GM23248 (cell line): ENCODE measurements around the gene AK8. TPM values are rescaled to one million over a fixed set of nuclear protein-coding genes. Genes with fewer than 3 reads are reported as not detected.

ENCODE experiments used
- DNase-seq: peaks from one replicate; pipeline ENCODE4 v3.0.0-alpha.2; 2015
- H2AFZ ChIP-seq: fragments of 200-600 bp; sonication (generic); 2 replicates; pipeline ENCODE4 v1.6.1; 2016; ENCODE audit warnings: antibody characterized with exemption
- H3F3A ChIP-seq: fragments of 200-600 bp; sonication (generic); 2 replicates; pipeline ENCODE4 v1.6.1; 2016; ENCODE audit warnings: mild to moderate bottlenecking, antibody characterized with exemption, mixed run types; ENCODE audit not compliant: insufficient read depth
- H3K27ac ChIP-seq: fragments of 200-600 bp; sonication (generic); 2 replicates; pipeline ENCODE4 v1.5.1; 2016; ENCODE audit warnings: mild to moderate bottlenecking
- H3K27me3 ChIP-seq: fragments of 200-600 bp; sonication (generic); replicated peaks from 2 replicates; pipeline ENCODE4 v1.6.1; 2016; ENCODE audit warnings: mild to moderate bottlenecking; ENCODE audit not compliant: insufficient read depth
- H3K36me3 ChIP-seq: fragments of 200-600 bp; sonication (generic); 2 replicates; pipeline ENCODE4 v1.6.1; 2016; ENCODE audit warnings: low read depth, mild to moderate bottlenecking
- H3K4me1 ChIP-seq: fragments of 200-600 bp; sonication (generic); 2 replicates; pipeline ENCODE4 v1.6.1; 2016; ENCODE audit warnings: mild to moderate bottlenecking; ENCODE audit not compliant: insufficient read depth
- H3K4me2 ChIP-seq: fragments of 200-600 bp; sonication (generic); one replicate; pipeline ENCODE4 v1.6.1; 2016; ENCODE audit warnings: mild to moderate bottlenecking; ENCODE audit not compliant: unreplicated experiment
- H3K4me3 ChIP-seq: fragments of 200-600 bp; sonication (generic); 2 replicates; pipeline ENCODE4 v1.5.1; 2016; ENCODE audit warnings: mild to moderate bottlenecking
- H3K79me2 ChIP-seq: fragments of 200-600 bp; sonication (generic); 2 replicates; pipeline ENCODE4 v1.6.1; 2016; ENCODE audit warnings: mild to moderate bottlenecking; ENCODE audit not compliant: insufficient read depth
- H3K9ac ChIP-seq: fragments of 200-600 bp; sonication (generic); 2 replicates; pipeline ENCODE4 v1.6.1; 2016; ENCODE audit warnings: mild to moderate bottlenecking
- H3K9me2 ChIP-seq: fragments of 200-600 bp; sonication (generic); 2 replicates; pipeline ENCODE4 v1.6.1; 2016; ENCODE audit warnings: mixed run types, mild to moderate bottlenecking, moderate library complexity; ENCODE audit not compliant: insufficient read depth
- H3K9me3 ChIP-seq: fragments of 200-600 bp; sonication (generic); one replicate; pipeline ENCODE4 v1.6.1; 2017; ENCODE audit warnings: low read depth
- H4K20me1 ChIP-seq: fragments of 200-600 bp; sonication (generic); 2 replicates; pipeline ENCODE4 v1.6.0; 2016; ENCODE audit not compliant: insufficient read depth
- EZH2 ChIP-seq: fragments of 200-600 bp; sonication (generic); IDR thresholded peaks from 2 replicates; pipeline ENCODE4 v1.6.1; 2018; ENCODE audit warnings: antibody characterized with exemption, mild to moderate bottlenecking; ENCODE audit not compliant: insufficient read depth, poor library complexity, severe bottlenecking
- EZH2phosphoT487 ChIP-seq: fragments of 200-600 bp; sonication (generic); IDR thresholded peaks from 2 replicates; pipeline ENCODE4 v1.6.1; 2018; ENCODE audit warnings: antibody characterized with exemption, moderate library complexity, mild to moderate bottlenecking, low read depth; ENCODE audit not compliant: insufficient read depth
- WGBS, 2 experiments: methylation state at CpG; one replicate each; pipeline ENCODE4 v1.1.6; 2015 to 2017; ENCODE audit warnings: low lambda C conversion rate in 2 of 2, low coverage in 1 of 2; ENCODE audit errors: missing lambda C conversion rate in 2 of 2; 5-methylcytosine and 5-hydroxymethylcytosine counted together
- in situ Hi-C: fragments of 300-500 bp; cut with MboI; formaldehyde crosslinking; loops from 2 replicates; pipeline ENCODE4 v1.15.0; 2020
- polyA plus RNA-seq: library from polyadenylated mRNA; unstranded; fragments of >200 nt; fragmentation: Nextera tagmentation; extraction: Ambion mirVana; gene quantifications from 2 replicates; pipeline ENCODE4 v1.2.1, GENCODE V29; 2016
- total RNA-seq: library from RNA; depleted of rRNA; stranded (reverse); fragments of >200 nt; shearing (Covaris generic); gene quantifications from 2 replicates; pipeline ENCODE4 v1.2.3, GENCODE V29; 2014

Gene AK8
- total and polyA plus RNA-seq, 2 experiments from 2014 or later = 0.32 to 0.89 TPM

- H3K27me3 ChIP-seq = peaks cover 52% of the 10 kb centered on the region
- in situ Hi-C loops = loop anchor here (10.0 kb wide), 1 partner anchor 291 kb away; no protein-coding TSS in a partner anchor
- H2AFZ ChIP-seq = no peak overlapping the region
- H3K9ac ChIP-seq = no peak overlapping the region
- no peaks in the 10 kb centered on the region for H3K9me2 ChIP-seq
- H3K79me2 ChIP-seq = no peaks in the 10 kb centered on the region
- H3K4me2 ChIP-seq = no peak overlapping the region
- no peak overlapping the region for H3K27ac ChIP-seq
- no peak overlapping the region for H3K4me3 ChIP-seq
- no peak for DNase-seq
- H3F3A ChIP-seq = no peaks in the 10 kb centered on the region
- no peaks in the 10 kb centered on the region for H4K20me1 ChIP-seq
- H3K36me3 ChIP-seq = no peaks in the 10 kb centered on the region
- H3K4me1 ChIP-seq = no peaks in the 10 kb centered on the region
- H3K9me3 ChIP-seq = no peaks in the 10 kb centered on the region
- TF ChIP-seq EZH2phosphoT487 (no peak), EZH2 (no peak)
- 71 to 75% methylated on average over 16 of the region's 16 CpGs for WGBS, 2 experiments
These were observed 82.4 kb downstream of the AK8 start for GRCh38 chr9:132795511-132796303.

GRCh38 chr9:132794730-132795380, 83.2 kb downstream of the AK8 start:
- WGBS, 2 experiments = 25 to 29% methylated on average over 13 of the region's 13 CpGs
- Histone ChIP-seq H3K4me2 (no peak overlapping the region), H3K27ac (no peak overlapping the region), H4K20me1 (no peaks in the 10 kb centered on the region), H3K9me2 (no peaks in the 10 kb centered on the region), H3K9ac (no peak overlapping the region), H3K36me3 (no peaks in the 10 kb centered on the region), H3F3A (no peaks in the 10 kb centered on the region), H3K9me3 (no peaks in the 10 kb centered on the region), H3K4me3 (no peak overlapping the region), H3K79me2 (no peaks in the 10 kb centered on the region), H2AFZ (no peak overlapping the region), H3K27me3 (peaks cover 52% of the 10 kb centered on the region), H3K4me1 (no peaks in the 10 kb centered on the region)
- DNase-seq = no peak
- no peak for TF ChIP-seq EZH2phosphoT487
- no peak for TF ChIP-seq EZH2
- in situ Hi-C loops = loop anchor here (10.0 kb wide), 1 partner anchor 290 kb away; no protein-coding TSS in a partner anchor

GRCh38 chr9:132793606-132794580, 84.2 kb downstream of the AK8 start:
- no peaks in the 10 kb centered on the region for H3K36me3 ChIP-seq
- in situ Hi-C loops = loop anchor here (10.0 kb wide), 1 partner anchor 289 kb away; no protein-coding TSS in a partner anchor
- WGBS, 2 experiments = 44% methylated on average over 16 of the region's 16 CpGs

GRCh38 chr9:132792547-132792946, 85.5 kb downstream of the AK8 start:
- Histone ChIP-seq H3K4me2 (no peak overlapping the region), H3K4me1 (no peaks in the 10 kb centered on the region), H3K27ac (no peak overlapping the region), H3K4me3 (no peak overlapping the region), H3K79me2 (no peaks in the 10 kb centered on the region), H4K20me1 (no peaks in the 10 kb centered on the region), H2AFZ (no peak overlapping the region), H3K36me3 (no peaks in the 10 kb centered on the region), H3K9me2 (no peaks in the 10 kb centered on the region), H3K9me3 (no peaks in the 10 kb centered on the region), H3F3A (no peaks in the 10 kb centered on the region), H3K9ac (no peak overlapping the region), H3K27me3 (peaks cover 53% of the 10 kb centered on the region)
- in situ Hi-C loops = loop anchor here (10.0 kb wide), 1 partner anchor 288 kb away; no protein-coding TSS in a partner anchor
- no peak for DNase-seq
- TF ChIP-seq EZH2 (no peak), EZH2phosphoT487 (no peak)
- 76 to 84% methylated on average over 8 to 9 of the region's 9 CpGs for WGBS, 2 experiments

More at GRCh38 chr9:132793606-132794580, 84.2 kb downstream of the AK8 start:
- Histone ChIP-seq H3K9me3 (no peaks in the 10 kb centered on the region), H3K9ac (no peak overlapping the region), H3F3A (no peaks in the 10 kb centered on the region), H2AFZ (no peak overlapping the region), H3K4me2 (no peak overlapping the region), H3K9me2 (no peaks in the 10 kb centered on the region), H3K27me3 (peaks cover 52% of the 10 kb centered on the region), H3K79me2 (no peaks in the 10 kb centered on the region), H3K4me1 (no peaks in the 10 kb centered on the region), H3K4me3 (no peak overlapping the region), H4K20me1 (no peaks in the 10 kb centered on the region), H3K27ac (no peak overlapping the region)
- no peak for DNase-seq
- TF ChIP-seq EZH2 (no peak), EZH2phosphoT487 (no peak)
